ENCODE results near the gene SLF2. TPM values are rescaled to one million over a fixed set of nuclear protein-coding genes. Genes with fewer than 3 reads are reported as not detected.

Gene SLF2
- total and polyA plus RNA-seq, 2 of the 13 experiments (the other 11 are each of a cell fraction or from before 2014, with no cell fraction given), result 12.2 to 48.1 TPM

DNA sequence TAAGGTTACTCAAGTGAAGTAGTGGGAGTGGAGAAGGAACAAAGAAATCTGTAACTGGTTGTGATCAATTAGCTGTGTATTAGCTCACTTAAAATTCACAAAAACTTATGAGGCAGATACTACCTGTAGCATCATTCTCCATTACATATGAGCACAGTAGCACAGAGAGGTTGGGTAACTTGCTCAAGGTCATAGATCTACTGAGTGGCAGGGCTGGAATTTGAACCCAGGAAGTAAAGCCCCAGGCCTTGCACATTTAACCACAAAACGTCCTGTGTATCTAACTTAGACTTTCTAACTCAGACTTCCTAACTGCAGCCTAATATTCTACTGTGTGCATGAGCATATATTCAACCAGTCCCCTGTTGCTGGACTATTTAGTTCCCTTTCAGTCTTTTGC is 5.6 kb upstream of the SLF2 start (continued):
- TF ChIP-seq, protein P1, sequence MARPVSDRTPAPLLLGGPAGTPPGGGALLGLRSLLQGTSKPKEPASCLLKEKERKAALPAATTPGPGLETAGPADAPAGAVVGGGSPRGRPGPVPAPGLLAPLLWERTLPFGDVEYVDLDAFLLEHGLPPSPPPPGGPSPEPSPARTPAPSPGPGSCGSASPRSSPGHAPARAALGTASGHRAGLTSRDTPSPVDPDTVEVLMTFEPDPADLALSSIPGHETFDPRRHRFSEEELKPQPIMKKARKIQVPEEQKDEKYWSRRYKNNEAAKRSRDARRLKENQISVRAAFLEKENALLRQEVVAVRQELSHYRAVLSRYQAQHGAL (CRISPR knock-in tag; IDR thresholded peaks at IDR 0.05; ENCODE audit: not compliant biosample characterization), result no peak
- TF ChIP-seq SIX4 (CRISPR knock-in tag; IDR thresholded peaks at IDR 0.05) (no peak), ZMYM4 (CRISPR knock-in tag; IDR thresholded peaks at IDR 0.05) (peak; percentile 68), KAT8 (CRISPR knock-in tag; IDR thresholded peaks at IDR 0.05) (peak; percentile 76), MED1 (CRISPR knock-in tag; IDR thresholded peaks at IDR 0.05) (peak; percentile 88), FOXO1 (CRISPR knock-in tag; IDR thresholded peaks at IDR 0.05) (peak; percentile 23; the same call in 1 of the 2 replicates), ZNF841 (CRISPR knock-in tag; IDR thresholded peaks at IDR 0.05; ENCODE audit: borderline replicate concordance) (no peak), ZNF589 (CRISPR knock-in tag; conservative IDR thresholded peaks at IDR 0.05) (no peak), ZNF878 (CRISPR knock-in tag; IDR thresholded peaks at IDR 0.05) (no peak), MEIS2 (CRISPR knock-in tag; IDR thresholded peaks at IDR 0.05) (peak; percentile 72; the same call in 1 of the 2 replicates), ZNF260 (CRISPR knock-in tag; IDR thresholded peaks at IDR 0.05; ENCODE audit: borderline replicate concordance, low read depth) (no peak), SAP130 (CRISPR knock-in tag; IDR thresholded peaks at IDR 0.05; ENCODE audit: low read depth) (peak; percentile 75), ZNF569 (CRISPR knock-in tag; IDR thresholded peaks at IDR 0.05; ENCODE audit: borderline replicate concordance) (no peak), CEBPG (CRISPR knock-in tag; IDR thresholded peaks at IDR 0.05) (peak; percentile 89)
- TF ChIP-seq, protein P2, sequence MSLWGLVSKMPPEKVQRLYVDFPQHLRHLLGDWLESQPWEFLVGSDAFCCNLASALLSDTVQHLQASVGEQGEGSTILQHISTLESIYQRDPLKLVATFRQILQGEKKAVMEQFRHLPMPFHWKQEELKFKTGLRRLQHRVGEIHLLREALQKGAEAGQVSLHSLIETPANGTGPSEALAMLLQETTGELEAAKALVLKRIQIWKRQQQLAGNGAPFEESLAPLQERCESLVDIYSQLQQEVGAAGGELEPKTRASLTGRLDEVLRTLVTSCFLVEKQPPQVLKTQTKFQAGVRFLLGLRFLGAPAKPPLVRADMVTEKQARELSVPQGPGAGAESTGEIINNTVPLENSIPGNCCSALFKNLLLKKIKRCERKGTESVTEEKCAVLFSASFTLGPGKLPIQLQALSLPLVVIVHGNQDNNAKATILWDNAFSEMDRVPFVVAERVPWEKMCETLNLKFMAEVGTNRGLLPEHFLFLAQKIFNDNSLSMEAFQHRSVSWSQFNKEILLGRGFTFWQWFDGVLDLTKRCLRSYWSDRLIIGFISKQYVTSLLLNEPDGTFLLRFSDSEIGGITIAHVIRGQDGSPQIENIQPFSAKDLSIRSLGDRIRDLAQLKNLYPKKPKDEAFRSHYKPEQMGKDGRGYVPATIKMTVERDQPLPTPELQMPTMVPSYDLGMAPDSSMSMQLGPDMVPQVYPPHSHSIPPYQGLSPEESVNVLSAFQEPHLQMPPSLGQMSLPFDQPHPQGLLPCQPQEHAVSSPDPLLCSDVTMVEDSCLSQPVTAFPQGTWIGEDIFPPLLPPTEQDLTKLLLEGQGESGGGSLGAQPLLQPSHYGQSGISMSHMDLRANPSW (CRISPR knock-in tag; IDR thresholded peaks at IDR 0.05; ENCODE audit: borderline replicate concordance), result no peak
- TF ChIP-seq, protein P3, sequence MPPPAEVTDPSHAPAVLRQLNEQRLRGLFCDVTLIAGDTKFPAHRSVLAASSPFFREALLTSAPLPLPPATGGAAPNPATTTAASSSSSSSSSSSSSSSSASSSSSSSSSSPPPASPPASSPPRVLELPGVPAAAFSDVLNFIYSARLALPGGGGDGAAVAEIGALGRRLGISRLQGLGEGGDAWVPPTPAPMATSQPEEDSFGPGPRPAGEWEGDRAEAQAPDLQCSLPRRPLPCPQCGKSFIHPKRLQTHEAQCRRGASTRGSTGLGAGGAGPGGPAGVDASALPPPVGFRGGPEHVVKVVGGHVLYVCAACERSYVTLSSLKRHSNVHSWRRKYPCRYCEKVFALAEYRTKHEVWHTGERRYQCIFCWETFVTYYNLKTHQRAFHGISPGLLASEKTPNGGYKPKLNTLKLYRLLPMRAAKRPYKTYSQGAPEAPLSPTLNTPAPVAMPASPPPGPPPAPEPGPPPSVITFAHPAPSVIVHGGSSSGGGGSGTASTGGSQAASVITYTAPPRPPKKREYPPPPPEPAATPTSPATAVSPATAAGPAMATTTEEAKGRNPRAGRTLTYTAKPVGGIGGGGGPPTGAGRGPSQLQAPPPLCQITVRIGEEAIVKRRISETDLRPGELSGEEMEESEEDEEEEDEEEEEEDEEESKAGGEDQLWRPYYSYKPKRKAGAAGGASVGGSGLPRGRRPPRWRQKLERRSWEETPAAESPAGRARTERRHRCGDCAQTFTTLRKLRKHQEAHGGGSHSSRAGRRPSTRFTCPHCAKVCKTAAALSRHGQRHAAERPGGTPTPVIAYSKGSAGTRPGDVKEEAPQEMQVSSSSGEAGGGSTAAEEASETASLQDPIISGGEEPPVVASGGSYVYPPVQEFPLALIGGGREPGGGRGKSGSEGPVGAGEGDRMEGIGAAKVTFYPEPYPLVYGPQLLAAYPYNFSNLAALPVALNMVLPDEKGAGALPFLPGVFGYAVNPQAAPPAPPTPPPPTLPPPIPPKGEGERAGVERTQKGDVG (CRISPR knock-in tag; IDR thresholded peaks at IDR 0.05; ENCODE audit: borderline replicate concordance), result no peak
- TF ChIP-seq, protein P4, sequence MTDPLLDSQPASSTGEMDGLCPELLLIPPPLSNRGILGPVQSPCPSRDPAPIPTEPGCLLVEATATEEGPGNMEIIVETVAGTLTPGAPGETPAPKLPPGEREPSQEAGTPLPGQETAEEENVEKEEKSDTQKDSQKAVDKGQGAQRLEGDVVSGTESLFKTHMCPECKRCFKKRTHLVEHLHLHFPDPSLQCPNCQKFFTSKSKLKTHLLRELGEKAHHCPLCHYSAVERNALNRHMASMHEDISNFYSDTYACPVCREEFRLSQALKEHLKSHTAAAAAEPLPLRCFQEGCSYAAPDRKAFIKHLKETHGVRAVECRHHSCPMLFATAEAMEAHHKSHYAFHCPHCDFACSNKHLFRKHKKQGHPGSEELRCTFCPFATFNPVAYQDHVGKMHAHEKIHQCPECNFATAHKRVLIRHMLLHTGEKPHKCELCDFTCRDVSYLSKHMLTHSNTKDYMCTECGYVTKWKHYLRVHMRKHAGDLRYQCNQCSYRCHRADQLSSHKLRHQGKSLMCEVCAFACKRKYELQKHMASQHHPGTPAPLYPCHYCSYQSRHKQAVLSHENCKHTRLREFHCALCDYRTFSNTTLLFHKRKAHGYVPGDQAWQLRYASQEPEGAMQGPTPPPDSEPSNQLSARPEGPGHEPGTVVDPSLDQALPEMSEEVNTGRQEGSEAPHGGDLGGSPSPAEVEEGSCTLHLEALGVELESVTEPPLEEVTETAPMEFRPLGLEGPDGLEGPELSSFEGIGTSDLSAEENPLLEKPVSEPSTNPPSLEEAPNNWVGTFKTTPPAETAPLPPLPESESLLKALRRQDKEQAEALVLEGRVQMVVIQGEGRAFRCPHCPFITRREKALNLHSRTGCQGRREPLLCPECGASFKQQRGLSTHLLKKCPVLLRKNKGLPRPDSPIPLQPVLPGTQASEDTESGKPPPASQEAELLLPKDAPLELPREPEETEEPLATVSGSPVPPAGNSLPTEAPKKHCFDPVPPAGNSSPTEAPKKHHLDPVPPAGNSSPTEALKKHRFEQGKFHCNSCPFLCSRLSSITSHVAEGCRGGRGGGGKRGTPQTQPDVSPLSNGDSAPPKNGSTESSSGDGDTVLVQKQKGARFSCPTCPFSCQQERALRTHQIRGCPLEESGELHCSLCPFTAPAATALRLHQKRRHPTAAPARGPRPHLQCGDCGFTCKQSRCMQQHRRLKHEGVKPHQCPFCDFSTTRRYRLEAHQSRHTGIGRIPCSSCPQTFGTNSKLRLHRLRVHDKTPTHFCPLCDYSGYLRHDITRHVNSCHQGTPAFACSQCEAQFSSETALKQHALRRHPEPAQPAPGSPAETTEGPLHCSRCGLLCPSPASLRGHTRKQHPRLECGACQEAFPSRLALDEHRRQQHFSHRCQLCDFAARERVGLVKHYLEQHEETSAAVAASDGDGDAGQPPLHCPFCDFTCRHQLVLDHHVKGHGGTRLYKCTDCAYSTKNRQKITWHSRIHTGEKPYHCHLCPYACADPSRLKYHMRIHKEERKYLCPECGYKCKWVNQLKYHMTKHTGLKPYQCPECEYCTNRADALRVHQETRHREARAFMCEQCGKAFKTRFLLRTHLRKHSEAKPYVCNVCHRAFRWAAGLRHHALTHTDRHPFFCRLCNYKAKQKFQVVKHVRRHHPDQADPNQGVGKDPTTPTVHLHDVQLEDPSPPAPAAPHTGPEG (CRISPR knock-in tag; IDR thresholded peaks at IDR 0.05), result no peak

Data from HepG2 (cell line).